Brain microvascular endothelial cell (primary cell): ENCODE results near the gene SF3A1.

Experiments
- DNase-seq: peaks from one replicate; pipeline ENCODE4 v3.0.0-alpha.2; 2020
- H3K27ac ChIP-seq: fragments of 250-450 bp; sonication (Bioruptor Pico); 2 replicates; pipeline ENCODE4 v1.5.1; 2020; ENCODE audit warnings: mild to moderate bottlenecking, moderate library complexity
- H3K27me3 ChIP-seq: fragments of 250-450 bp; sonication (Bioruptor Pico); replicated peaks from 2 replicates; pipeline ENCODE4 v1.5.1; 2020; ENCODE audit warnings: mild to moderate bottlenecking
- H3K36me3 ChIP-seq: fragments of 250-450 bp; sonication (Bioruptor Pico); replicated peaks from 2 replicates; pipeline ENCODE4 v1.5.1; 2020; ENCODE audit warnings: mild to moderate bottlenecking
- H3K4me3 ChIP-seq: 2 replicates; pipeline ENCODE4 v1.5.1; 2011; ENCODE audit warnings: low read depth, mild to moderate bottlenecking, control low read depth, low read length, moderate library complexity
- in situ Hi-C: cut with HindIII; loops from 2 replicates; pipeline ENCODE4 v1.10.0; 2017; ENCODE audit warnings: low sequenced_read_pairs, low pct_ligation_motif_present
- TF ChIP-seq, protein P1 (sequence below): IDR thresholded peaks from 2 replicates; pipeline ENCODE4 v1.5.1; 2011; ENCODE audit warnings: low read depth, mild to moderate bottlenecking, moderate library complexity, low read length, control low read depth, inconsistent platforms; ENCODE audit errors: missing control alignments

SF3A1 gene

DNA sequence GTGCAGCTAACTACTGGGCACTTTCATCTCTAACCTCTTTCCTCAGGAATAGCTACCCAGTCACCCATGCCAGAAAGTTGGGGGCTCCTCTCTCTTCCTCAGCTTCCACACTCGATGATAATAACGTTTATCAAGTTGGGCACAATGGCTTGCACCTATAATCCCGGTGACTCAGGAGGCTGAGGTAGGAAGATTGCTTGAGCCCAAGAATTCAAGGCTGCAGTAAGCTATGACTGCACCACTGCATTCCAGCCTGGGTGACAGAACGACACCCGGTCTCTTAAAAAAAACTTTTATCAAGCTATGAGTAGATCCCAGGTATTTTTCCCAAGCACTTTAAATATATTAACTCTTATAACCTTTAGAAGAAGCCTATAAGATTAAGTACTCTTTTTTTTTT, 2.0 kb downstream of the SF3A1 start:
- H3K27ac ChIP-seq = no peak overlapping the region
- H3K27me3 ChIP-seq = no peaks in the 10 kb centered on the region
- peaks cover 26% of the 10 kb centered on the region for H3K36me3 ChIP-seq
- in situ Hi-C loops = no loop called here
- TF ChIP-seq, protein P1, sequence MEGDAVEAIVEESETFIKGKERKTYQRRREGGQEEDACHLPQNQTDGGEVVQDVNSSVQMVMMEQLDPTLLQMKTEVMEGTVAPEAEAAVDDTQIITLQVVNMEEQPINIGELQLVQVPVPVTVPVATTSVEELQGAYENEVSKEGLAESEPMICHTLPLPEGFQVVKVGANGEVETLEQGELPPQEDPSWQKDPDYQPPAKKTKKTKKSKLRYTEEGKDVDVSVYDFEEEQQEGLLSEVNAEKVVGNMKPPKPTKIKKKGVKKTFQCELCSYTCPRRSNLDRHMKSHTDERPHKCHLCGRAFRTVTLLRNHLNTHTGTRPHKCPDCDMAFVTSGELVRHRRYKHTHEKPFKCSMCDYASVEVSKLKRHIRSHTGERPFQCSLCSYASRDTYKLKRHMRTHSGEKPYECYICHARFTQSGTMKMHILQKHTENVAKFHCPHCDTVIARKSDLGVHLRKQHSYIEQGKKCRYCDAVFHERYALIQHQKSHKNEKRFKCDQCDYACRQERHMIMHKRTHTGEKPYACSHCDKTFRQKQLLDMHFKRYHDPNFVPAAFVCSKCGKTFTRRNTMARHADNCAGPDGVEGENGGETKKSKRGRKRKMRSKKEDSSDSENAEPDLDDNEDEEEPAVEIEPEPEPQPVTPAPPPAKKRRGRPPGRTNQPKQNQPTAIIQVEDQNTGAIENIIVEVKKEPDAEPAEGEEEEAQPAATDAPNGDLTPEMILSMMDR = no peak
- no peak for DNase-seq
- no peak overlapping the region for H3K4me3 ChIP-seq

DNA sequence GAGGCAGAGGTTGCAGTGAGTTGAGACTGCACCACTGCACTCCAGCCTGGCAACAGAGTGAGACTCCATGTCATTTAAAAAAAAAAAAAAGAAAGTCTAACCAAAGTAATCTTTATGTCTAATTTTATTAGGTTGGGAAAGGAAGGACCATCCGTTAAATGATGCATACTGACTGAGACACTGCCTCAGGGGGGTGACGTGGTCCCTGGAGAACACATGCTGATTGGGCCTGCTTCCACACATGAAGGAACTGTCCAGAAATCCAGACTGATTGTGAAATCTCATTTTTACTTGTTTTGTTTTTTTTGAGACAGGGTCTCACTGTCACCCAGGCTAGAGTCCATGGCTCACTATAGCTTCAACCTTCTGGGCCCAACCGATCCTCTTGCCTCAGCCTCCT, 5.5 kb downstream of the SF3A1 start:
- in situ Hi-C loops = no loop called here
- Histone ChIP-seq H3K27me3 (no peaks in the 10 kb centered on the region), H3K36me3 (peaks cover 52% of the 10 kb centered on the region), H3K4me3 (no peak overlapping the region), H3K27ac (no peak overlapping the region)
- DNase-seq = no peak
- TF ChIP-seq, protein P1 = no peak

DNA sequence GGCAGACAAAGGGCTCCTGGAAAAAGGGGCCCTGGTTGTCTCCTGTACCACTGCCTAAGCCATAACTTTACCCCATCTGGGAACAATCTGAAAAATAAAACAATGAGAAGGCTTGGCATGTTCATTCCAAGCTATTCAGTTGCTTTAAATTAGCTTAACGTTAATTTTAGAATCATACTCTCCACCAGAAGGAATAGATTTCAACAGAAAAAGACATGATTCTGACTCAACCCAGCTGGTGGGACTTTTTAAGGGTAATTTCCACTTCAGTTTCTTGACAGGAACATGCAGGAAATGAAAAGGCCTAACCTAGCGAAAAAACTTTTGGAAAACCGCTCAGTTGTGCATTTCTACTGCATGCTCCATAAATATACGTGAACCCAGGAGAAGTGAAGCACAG, 7.9 kb downstream of the SF3A1 start:
- H3K27me3 ChIP-seq = no peaks in the 10 kb centered on the region
- in situ Hi-C loops = no loop called here
- H3K27ac ChIP-seq = no peak overlapping the region
- no peak overlapping the region for H3K4me3 ChIP-seq
- TF ChIP-seq, protein P1 = no peak
- DNase-seq = no peak
- H3K36me3 ChIP-seq = peaks cover 76% of the 10 kb centered on the region

DNA sequence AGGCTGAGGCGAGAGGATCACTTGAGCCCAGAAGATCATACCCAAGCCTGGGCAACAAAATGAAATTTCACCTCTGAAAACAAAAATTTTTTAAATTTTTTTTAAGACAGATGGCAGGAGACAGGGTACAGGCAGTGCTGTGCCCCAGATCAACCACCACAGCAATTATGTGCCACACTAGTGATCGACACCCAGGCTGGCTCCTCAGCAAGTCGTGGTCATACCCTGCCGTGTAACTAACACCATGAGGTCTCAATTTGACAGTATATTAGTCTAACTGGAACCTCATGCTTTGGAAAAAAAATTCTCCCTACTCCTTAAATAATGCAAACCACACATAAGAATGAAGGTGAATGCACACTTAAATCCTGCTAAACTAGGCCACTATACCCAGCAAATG, 8.3 kb downstream of the SF3A1 start:
- TF ChIP-seq, protein P1 = no peak
- in situ Hi-C loops = no loop called here
- Histone ChIP-seq H3K27ac (no peak overlapping the region), H3K36me3 (peaks cover 80% of the 10 kb centered on the region), H3K27me3 (no peaks in the 10 kb centered on the region), H3K4me3 (no peak overlapping the region)
- no peak for DNase-seq

DNA sequence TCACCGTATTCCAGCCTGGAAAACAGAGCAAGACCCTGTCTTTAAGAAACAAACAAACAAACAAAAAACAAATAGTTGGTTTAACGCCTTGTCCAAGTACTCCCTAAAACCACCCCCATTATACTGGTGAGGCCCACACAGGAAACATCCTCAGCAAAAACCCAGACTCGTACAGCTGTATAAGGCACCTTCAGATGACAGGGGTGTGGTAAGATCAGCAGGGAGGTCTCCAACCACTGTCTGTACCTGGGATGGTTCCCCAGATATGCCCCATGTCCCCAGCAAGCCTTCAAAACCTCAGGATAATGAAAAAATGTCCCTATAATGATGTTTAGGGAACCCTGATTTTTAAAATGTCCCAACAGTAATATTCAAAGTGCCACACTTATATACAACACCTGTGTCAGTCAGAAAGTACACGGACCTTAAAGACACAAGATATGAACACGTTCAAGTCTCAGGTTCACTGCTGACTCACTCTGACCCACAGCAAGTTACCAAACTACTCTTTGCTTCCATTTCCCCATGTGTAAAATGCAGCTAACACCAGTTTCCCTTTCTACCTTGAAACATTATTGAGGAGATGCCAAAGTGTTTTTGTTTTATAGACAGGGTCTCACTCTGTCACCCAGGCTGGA, 9.3 kb downstream of the SF3A1 start:
- no peak overlapping the region for H3K4me3 ChIP-seq
- no peak overlapping the region for H3K27ac ChIP-seq
- TF ChIP-seq, protein P1 = no peak
- in situ Hi-C loops = no loop called here
- H3K27me3 ChIP-seq = no peaks in the 10 kb centered on the region
- DNase-seq = no peak
- peaks cover 85% of the 10 kb centered on the region for H3K36me3 ChIP-seq
